ENCODE data around the gene TRIP10. TPM values are rescaled to one million over a fixed set of nuclear protein-coding genes. Genes with fewer than 3 reads are reported as not detected.

The TRIP10 gene
- total and polyA plus RNA-seq, 2 donors (not counting 1 experiment from before 2014, with no cell fraction given), result 32.3 to 35.3 TPM

DNA sequence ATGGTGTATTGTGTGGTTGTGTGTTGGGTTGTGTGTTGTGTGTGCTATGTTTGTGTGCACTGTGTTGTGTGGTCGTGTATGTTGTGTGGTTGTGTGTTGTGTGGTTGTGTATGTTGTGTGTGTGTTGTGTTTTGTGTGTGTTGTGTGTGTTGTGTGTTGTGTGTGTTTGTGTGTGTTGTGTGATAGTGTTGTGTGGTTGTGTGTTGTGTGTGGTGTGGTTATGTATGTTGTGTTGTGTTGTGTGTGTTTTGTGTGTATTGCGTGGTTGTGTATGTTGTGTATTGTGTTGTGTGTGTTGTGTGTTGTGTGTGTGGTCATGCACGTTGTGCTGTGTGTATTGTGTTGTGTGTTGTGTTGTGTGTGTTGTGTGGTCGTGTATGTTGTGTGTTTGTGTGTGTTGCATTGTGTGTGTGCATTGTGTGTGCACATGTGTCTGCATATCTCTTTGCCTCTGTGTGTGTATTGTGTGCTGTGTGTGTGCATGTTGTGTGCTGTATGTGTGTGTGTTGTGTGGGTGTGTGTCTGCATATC lies 22.0 kb upstream of the TRIP10 start:
- no peak for TF ChIP-seq EZH2 (IDR thresholded peaks at IDR 0.05; ENCODE audit: low read length, missing control alignments)
- TF ChIP-seq, protein P1, sequence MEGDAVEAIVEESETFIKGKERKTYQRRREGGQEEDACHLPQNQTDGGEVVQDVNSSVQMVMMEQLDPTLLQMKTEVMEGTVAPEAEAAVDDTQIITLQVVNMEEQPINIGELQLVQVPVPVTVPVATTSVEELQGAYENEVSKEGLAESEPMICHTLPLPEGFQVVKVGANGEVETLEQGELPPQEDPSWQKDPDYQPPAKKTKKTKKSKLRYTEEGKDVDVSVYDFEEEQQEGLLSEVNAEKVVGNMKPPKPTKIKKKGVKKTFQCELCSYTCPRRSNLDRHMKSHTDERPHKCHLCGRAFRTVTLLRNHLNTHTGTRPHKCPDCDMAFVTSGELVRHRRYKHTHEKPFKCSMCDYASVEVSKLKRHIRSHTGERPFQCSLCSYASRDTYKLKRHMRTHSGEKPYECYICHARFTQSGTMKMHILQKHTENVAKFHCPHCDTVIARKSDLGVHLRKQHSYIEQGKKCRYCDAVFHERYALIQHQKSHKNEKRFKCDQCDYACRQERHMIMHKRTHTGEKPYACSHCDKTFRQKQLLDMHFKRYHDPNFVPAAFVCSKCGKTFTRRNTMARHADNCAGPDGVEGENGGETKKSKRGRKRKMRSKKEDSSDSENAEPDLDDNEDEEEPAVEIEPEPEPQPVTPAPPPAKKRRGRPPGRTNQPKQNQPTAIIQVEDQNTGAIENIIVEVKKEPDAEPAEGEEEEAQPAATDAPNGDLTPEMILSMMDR (conservative IDR thresholded peaks at IDR 0.05 in 1 of 2, IDR thresholded peaks at IDR 0.05 in 1 of 2; ENCODE audit: low read depth in 1 of 2, low read length in 2 of 2), result no peak
- H3K9me3 ChIP-seq (ENCODE audit: control insufficient read depth, insufficient read depth, low read depth, low read length), result no peaks in the 10 kb centered on the region
- H3K9ac ChIP-seq (ENCODE audit: insufficient read depth, low read length), result no peak overlapping the region
- H3K79me2 ChIP-seq (ENCODE audit: control insufficient read depth, insufficient read depth, low read length), result no peaks in the 10 kb centered on the region
- no peak overlapping the region for H3K4me2 ChIP-seq (ENCODE audit: extremely low read depth, insufficient read depth, low read length)
- H3K36me3 ChIP-seq (ENCODE audit: control insufficient read depth, insufficient read depth, low read length), result no peaks in the 10 kb centered on the region
- no peak overlapping the region for H3K4me3 ChIP-seq (replicated peaks in 1 of 4; ENCODE audit: control extremely low read depth in 1 of 4, insufficient read depth in 1 of 4, low read depth in 3 of 4, low read length in 4 of 4)
- peak; percentile 12 to 20 for DNase-seq (ENCODE audit: low read depth in 2 of 2)
- no peaks in the 10 kb centered on the region for H4K20me1 ChIP-seq (ENCODE audit: control insufficient read depth, extremely low read depth, insufficient read depth, low read length)
- no peaks in the 10 kb centered on the region for H3K4me1 ChIP-seq (ENCODE audit: control insufficient read depth, extremely low read depth, insufficient read depth, low read length)
- H3K27ac ChIP-seq (ENCODE audit: insufficient read depth, low read length), result no peak overlapping the region
- H2AFZ ChIP-seq (ENCODE audit: low read length), result no peak overlapping the region
- H3K27me3 ChIP-seq (ENCODE audit: control insufficient read depth, insufficient read depth, low read length), result no peaks in the 10 kb centered on the region

DNA sequence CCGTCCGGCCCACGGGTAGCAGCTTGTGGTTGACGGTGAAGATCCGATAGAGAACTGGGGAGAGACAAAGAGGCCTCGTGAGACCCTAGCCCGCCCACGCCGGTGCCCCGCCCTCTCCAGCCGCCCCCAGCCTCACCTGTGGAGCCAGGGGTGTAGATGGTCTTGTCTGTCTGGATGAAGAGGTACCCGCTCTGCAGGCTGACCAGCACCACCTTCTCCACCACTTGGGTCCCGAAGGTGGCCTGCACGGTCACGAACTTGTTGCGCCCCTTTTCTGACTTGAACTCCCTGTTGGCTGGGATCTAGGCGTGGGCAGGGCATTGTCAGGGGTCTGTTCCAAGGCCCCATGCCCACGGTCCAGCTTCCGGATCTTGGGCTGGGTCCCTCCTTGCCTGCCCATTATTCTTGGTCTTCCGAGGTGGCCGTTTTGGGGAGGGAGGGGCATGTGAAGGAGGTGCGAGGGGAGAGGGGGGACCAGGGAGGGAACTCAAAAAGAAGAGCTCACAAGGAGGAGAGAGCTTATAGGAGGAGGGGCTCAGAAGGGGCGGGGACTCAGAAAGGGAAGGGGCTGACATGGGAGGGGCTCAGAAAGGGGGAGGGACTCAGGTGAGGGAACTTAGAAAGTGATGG lies 21.3 kb upstream of the TRIP10 start:
- Histone ChIP-seq H3K9ac (ENCODE audit: insufficient read depth, low read length) (no peak overlapping the region), H3K27me3 (ENCODE audit: control insufficient read depth, insufficient read depth, low read length) (no peaks in the 10 kb centered on the region), H3K27ac (ENCODE audit: insufficient read depth, low read length) (no peak overlapping the region), H2AFZ (ENCODE audit: low read length) (no peak overlapping the region), H3K4me2 (ENCODE audit: extremely low read depth, insufficient read depth, low read length) (no peak overlapping the region), H3K9me3 (ENCODE audit: control insufficient read depth, insufficient read depth, low read depth, low read length) (no peaks in the 10 kb centered on the region), H3K4me3 (replicated peaks in 1 of 4; ENCODE audit: control extremely low read depth in 1 of 4, insufficient read depth in 1 of 4, low read depth in 3 of 4, low read length in 4 of 4) (no peak overlapping the region), H3K79me2 (ENCODE audit: control insufficient read depth, insufficient read depth, low read length) (no peaks in the 10 kb centered on the region), H3K4me1 (ENCODE audit: control insufficient read depth, extremely low read depth, insufficient read depth, low read length) (no peaks in the 10 kb centered on the region), H4K20me1 (ENCODE audit: control insufficient read depth, extremely low read depth, insufficient read depth, low read length) (no peaks in the 10 kb centered on the region), H3K36me3 (ENCODE audit: control insufficient read depth, insufficient read depth, low read length) (no peaks in the 10 kb centered on the region)
- TF ChIP-seq, protein P1 (conservative IDR thresholded peaks at IDR 0.05 in 1 of 2, IDR thresholded peaks at IDR 0.05 in 1 of 2; ENCODE audit: low read depth in 1 of 2, low read length in 2 of 2), result no peak
- TF ChIP-seq EZH2 (IDR thresholded peaks at IDR 0.05; ENCODE audit: low read length, missing control alignments), result no peak
- DNase-seq (ENCODE audit: low read depth in 2 of 2), result no peak

DNA sequence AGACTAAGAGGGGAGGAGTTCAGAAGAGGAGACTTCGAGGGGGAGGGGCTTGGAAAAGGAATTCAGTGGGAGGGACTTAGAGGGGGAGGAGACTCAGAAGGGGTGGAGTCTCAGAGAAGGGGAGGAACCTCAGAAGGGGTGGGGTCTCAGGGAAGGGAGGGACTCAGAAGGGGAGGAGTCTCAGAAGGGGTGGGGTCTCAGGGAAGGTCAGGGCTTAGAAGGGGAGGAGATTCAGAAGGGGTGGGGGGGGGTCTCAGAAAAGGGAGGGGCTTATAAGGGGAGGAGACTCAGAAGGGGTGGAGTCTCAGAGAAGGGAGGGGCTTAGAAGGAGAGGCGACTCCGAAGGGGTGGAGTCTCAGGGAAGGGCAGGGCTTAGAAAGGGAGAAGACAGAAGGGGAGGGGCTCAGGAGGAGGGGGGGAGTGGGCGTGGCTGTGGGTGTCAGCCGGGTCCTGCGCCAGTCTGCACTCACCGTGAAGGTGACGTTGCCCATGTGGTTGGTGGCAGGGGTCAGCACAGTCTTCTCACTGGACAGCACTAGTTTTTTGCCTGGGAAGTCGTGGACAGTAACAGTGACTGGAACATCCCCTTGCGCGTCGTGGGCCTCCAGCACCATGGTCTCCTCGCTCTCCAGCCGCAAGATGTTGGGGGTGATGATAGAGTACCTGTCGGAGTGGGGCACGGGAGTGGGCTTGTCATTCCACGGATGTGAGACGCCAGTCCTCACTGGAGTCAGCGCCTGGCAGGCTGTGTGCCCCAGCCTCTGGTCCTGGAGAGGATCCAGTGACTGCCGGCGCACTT lies 20.5 kb upstream of the TRIP10 start:
- no peaks in the 10 kb centered on the region for H3K9me3 ChIP-seq (ENCODE audit: control insufficient read depth, insufficient read depth, low read depth, low read length)
- no peaks in the 10 kb centered on the region for H3K27me3 ChIP-seq (ENCODE audit: control insufficient read depth, insufficient read depth, low read length)
- no peak overlapping the region for H3K4me2 ChIP-seq (ENCODE audit: extremely low read depth, insufficient read depth, low read length)
- H3K9ac ChIP-seq (ENCODE audit: insufficient read depth, low read length), result no peak overlapping the region
- H3K27ac ChIP-seq (ENCODE audit: insufficient read depth, low read length), result no peak overlapping the region
- H3K4me1 ChIP-seq (ENCODE audit: control insufficient read depth, extremely low read depth, insufficient read depth, low read length), result no peaks in the 10 kb centered on the region
- H3K36me3 ChIP-seq (ENCODE audit: control insufficient read depth, insufficient read depth, low read length), result no peaks in the 10 kb centered on the region
- no peak overlapping the region for H3K4me3 ChIP-seq (replicated peaks in 1 of 4; ENCODE audit: control extremely low read depth in 1 of 4, insufficient read depth in 1 of 4, low read depth in 3 of 4, low read length in 4 of 4)
- peak in 1 of 2 donors; percentile 7 for DNase-seq (ENCODE audit: low read depth in 2 of 2)
- no peaks in the 10 kb centered on the region for H3K79me2 ChIP-seq (ENCODE audit: control insufficient read depth, insufficient read depth, low read length)
- no peaks in the 10 kb centered on the region for H4K20me1 ChIP-seq (ENCODE audit: control insufficient read depth, extremely low read depth, insufficient read depth, low read length)
- no peak for TF ChIP-seq EZH2 (IDR thresholded peaks at IDR 0.05; ENCODE audit: low read length, missing control alignments)
- TF ChIP-seq, protein P1 (conservative IDR thresholded peaks at IDR 0.05 in 1 of 2, IDR thresholded peaks at IDR 0.05 in 1 of 2; ENCODE audit: low read depth in 1 of 2, low read length in 2 of 2), result no peak
- H2AFZ ChIP-seq (ENCODE audit: low read length), result no peak overlapping the region

All from fibroblast of lung (primary cell).